ENCODE measurements around the gene BAD.

GRCh38 chr11:64295760-64296159 lies 11.3 kb upstream of the BAD start:
- TF ChIP-seq, protein P1, sequence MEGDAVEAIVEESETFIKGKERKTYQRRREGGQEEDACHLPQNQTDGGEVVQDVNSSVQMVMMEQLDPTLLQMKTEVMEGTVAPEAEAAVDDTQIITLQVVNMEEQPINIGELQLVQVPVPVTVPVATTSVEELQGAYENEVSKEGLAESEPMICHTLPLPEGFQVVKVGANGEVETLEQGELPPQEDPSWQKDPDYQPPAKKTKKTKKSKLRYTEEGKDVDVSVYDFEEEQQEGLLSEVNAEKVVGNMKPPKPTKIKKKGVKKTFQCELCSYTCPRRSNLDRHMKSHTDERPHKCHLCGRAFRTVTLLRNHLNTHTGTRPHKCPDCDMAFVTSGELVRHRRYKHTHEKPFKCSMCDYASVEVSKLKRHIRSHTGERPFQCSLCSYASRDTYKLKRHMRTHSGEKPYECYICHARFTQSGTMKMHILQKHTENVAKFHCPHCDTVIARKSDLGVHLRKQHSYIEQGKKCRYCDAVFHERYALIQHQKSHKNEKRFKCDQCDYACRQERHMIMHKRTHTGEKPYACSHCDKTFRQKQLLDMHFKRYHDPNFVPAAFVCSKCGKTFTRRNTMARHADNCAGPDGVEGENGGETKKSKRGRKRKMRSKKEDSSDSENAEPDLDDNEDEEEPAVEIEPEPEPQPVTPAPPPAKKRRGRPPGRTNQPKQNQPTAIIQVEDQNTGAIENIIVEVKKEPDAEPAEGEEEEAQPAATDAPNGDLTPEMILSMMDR (optimal IDR thresholded peaks at IDR 0.05 in 1 of 3, IDR thresholded peaks at IDR 0.05 in 1 of 3, conservative IDR thresholded peaks at IDR 0.05 in 1 of 3; ENCODE audit: extremely low read depth in 1 of 3, insufficient read depth in 2 of 3, low read length in 3 of 3): no peak
- no peak for TF ChIP-seq EZH2 (IDR thresholded peaks at IDR 0.05; ENCODE audit: low read length)

Data from keratinocyte (primary cell).